ENCODE data around the gene DENND11.

Gene DENND11

GRCh38 chr7:141699860-141700259, 2.1 kb downstream of the DENND11 start:
- no peaks in the 10 kb centered on the region for H3K27me3 ChIP-seq (ENCODE audit: insufficient read depth, low read length)
- H2AK5ac ChIP-seq (ENCODE audit: low read length), result no peak overlapping the region

GRCh38 chr7:141698247-141699015, 3.5 kb downstream of the DENND11 start:
- Histone ChIP-seq H2BK120ac (ENCODE audit: insufficient read depth, low read length, poor library complexity) (no peak overlapping the region), H3K27me3 (ENCODE audit: insufficient read depth, low read length) (no peaks in the 10 kb centered on the region), H3K4me2 (ENCODE audit: low read length) (no peak overlapping the region), H3K4me1 (ENCODE audit: control insufficient read depth in 1 of 2, insufficient read depth in 2 of 2, low read length in 2 of 2) (peaks cover 0 to 6% of the 10 kb centered on the region in 2 experiments), H3K4ac (ENCODE audit: low read depth, low read length) (no peak overlapping the region), H3K27ac (ENCODE audit: low read depth, low read length) (no peak overlapping the region), H3K79me1 (ENCODE audit: low read length) (peaks cover 2% of the 10 kb centered on the region), H3K18ac (ENCODE audit: low read length) (no peak overlapping the region), H3K9ac (ENCODE audit: low read length) (no peak overlapping the region), H3K36me3 (ENCODE audit: control insufficient read depth in 1 of 2, insufficient read depth in 2 of 2, low read length in 2 of 2) (no peaks in the 10 kb centered on the region), H3K9me3 (ENCODE audit: insufficient read depth, low read depth, low read length) (no peaks in the 10 kb centered on the region), H2AK5ac (ENCODE audit: low read length) (no peak overlapping the region), H4K12ac (ENCODE audit: low read depth, low read length) (no peak overlapping the region), H2BK5ac (ENCODE audit: low read depth, low read length, poor library complexity) (no peak overlapping the region), H3K79me2 (ENCODE audit: control insufficient read depth, insufficient read depth, low read length, poor library complexity) (no peaks in the 10 kb centered on the region), H2BK12ac (ENCODE audit: low read length) (no peak overlapping the region), H3K14ac (ENCODE audit: low read length) (no peak overlapping the region), H4K91ac (ENCODE audit: low read depth, low read length) (no peak overlapping the region), H3K4me3 (ENCODE audit: low read depth, low read length) (no peak overlapping the region), H3K23ac (ENCODE audit: low read length) (no peak overlapping the region), H2AFZ (ENCODE audit: insufficient read depth, low read length, poor library complexity) (no peak overlapping the region), H4K8ac (ENCODE audit: low read depth, low read length) (no peak overlapping the region)
- no peak for DNase-seq
- WGBS (ENCODE audit: extremely low coverage, insufficient coverage, insufficient read length), result no CpG with 5 or more reads among the region's 1 CpG

More at GRCh38 chr7:141699860-141700259, 2.1 kb downstream of the DENND11 start:
- no peak for DNase-seq
- Histone ChIP-seq H2BK120ac (ENCODE audit: insufficient read depth, low read length, poor library complexity) (no peak overlapping the region), H3K79me1 (ENCODE audit: low read length) (peaks cover 2% of the 10 kb centered on the region), H3K4me3 (ENCODE audit: low read depth, low read length) (no peak overlapping the region), H3K4ac (ENCODE audit: low read depth, low read length) (no peak overlapping the region), H3K23ac (ENCODE audit: low read length) (no peak overlapping the region), H2BK5ac (ENCODE audit: low read depth, low read length, poor library complexity) (no peak overlapping the region), H4K8ac (ENCODE audit: low read depth, low read length) (no peak overlapping the region), H2BK12ac (ENCODE audit: low read length) (no peak overlapping the region), H3K9ac (ENCODE audit: low read length) (no peak overlapping the region), H3K9me3 (ENCODE audit: insufficient read depth, low read depth, low read length) (no peaks in the 10 kb centered on the region), H3K36me3 (ENCODE audit: control insufficient read depth in 1 of 2, insufficient read depth in 2 of 2, low read length in 2 of 2) (no peaks in the 10 kb centered on the region), H2AFZ (ENCODE audit: insufficient read depth, low read length, poor library complexity) (no peak overlapping the region), H3K27ac (ENCODE audit: low read depth, low read length) (no peak overlapping the region), H3K4me1 (ENCODE audit: control insufficient read depth in 1 of 2, insufficient read depth in 2 of 2, low read length in 2 of 2) (peaks cover 0 to 6% of the 10 kb centered on the region in 2 experiments), H4K91ac (ENCODE audit: low read depth, low read length) (no peak overlapping the region), H3K14ac (ENCODE audit: low read length) (no peak overlapping the region), H3K79me2 (ENCODE audit: control insufficient read depth, insufficient read depth, low read length, poor library complexity) (no peaks in the 10 kb centered on the region), H3K4me2 (ENCODE audit: low read length) (no peak overlapping the region), H3K18ac (ENCODE audit: low read length) (no peak overlapping the region), H4K12ac (ENCODE audit: low read depth, low read length) (no peak overlapping the region)
- WGBS (ENCODE audit: extremely low coverage, insufficient coverage, insufficient read length), result no CpG with 5 or more reads among the region's 3 CpGs

GRCh38 chr7:141697211-141697871, 4.6 kb downstream of the DENND11 start:
- Histone ChIP-seq H2BK12ac (ENCODE audit: low read length) (no peak overlapping the region), H3K36me3 (ENCODE audit: control insufficient read depth in 1 of 2, insufficient read depth in 2 of 2, low read length in 2 of 2) (no peaks in the 10 kb centered on the region), H3K4me3 (ENCODE audit: low read depth, low read length) (no peak overlapping the region), H3K4me1 (ENCODE audit: control insufficient read depth in 1 of 2, insufficient read depth in 2 of 2, low read length in 2 of 2) (peaks cover 0 to 6% of the 10 kb centered on the region in 2 experiments), H3K27ac (ENCODE audit: low read depth, low read length) (no peak overlapping the region), H4K91ac (ENCODE audit: low read depth, low read length) (no peak overlapping the region), H4K8ac (ENCODE audit: low read depth, low read length) (no peak overlapping the region), H3K9ac (ENCODE audit: low read length) (no peak overlapping the region), H3K79me1 (ENCODE audit: low read length) (peaks cover 2% of the 10 kb centered on the region), H2BK5ac (ENCODE audit: low read depth, low read length, poor library complexity) (no peak overlapping the region), H3K79me2 (ENCODE audit: control insufficient read depth, insufficient read depth, low read length, poor library complexity) (no peaks in the 10 kb centered on the region), H2AFZ (ENCODE audit: insufficient read depth, low read length, poor library complexity) (no peak overlapping the region), H4K12ac (ENCODE audit: low read depth, low read length) (no peak overlapping the region), H3K9me3 (ENCODE audit: insufficient read depth, low read depth, low read length) (no peaks in the 10 kb centered on the region), H3K18ac (ENCODE audit: low read length) (no peak overlapping the region), H2BK120ac (ENCODE audit: insufficient read depth, low read length, poor library complexity) (no peak overlapping the region), H3K23ac (ENCODE audit: low read length) (no peak overlapping the region), H3K4ac (ENCODE audit: low read depth, low read length) (no peak overlapping the region), H3K14ac (ENCODE audit: low read length) (no peak overlapping the region), H3K27me3 (ENCODE audit: insufficient read depth, low read length) (no peaks in the 10 kb centered on the region), H2AK5ac (ENCODE audit: low read length) (no peak overlapping the region), H3K4me2 (ENCODE audit: low read length) (no peak overlapping the region)
- no CpG with 5 or more reads among the region's 10 CpGs for WGBS (ENCODE audit: extremely low coverage, insufficient coverage, insufficient read length)
- no peak for DNase-seq

GRCh38 chr7:141696348-141696747, 5.6 kb downstream of the DENND11 start:
- Histone ChIP-seq H3K27ac (ENCODE audit: low read depth, low read length) (no peak overlapping the region), H3K18ac (ENCODE audit: low read length) (no peak overlapping the region), H3K23ac (ENCODE audit: low read length) (no peak overlapping the region), H3K4ac (ENCODE audit: low read depth, low read length) (no peak overlapping the region), H3K4me1 (ENCODE audit: control insufficient read depth in 1 of 2, insufficient read depth in 2 of 2, low read length in 2 of 2) (peaks cover 0 to 6% of the 10 kb centered on the region in 2 experiments), H2BK120ac (ENCODE audit: insufficient read depth, low read length, poor library complexity) (no peak overlapping the region), H4K12ac (ENCODE audit: low read depth, low read length) (no peak overlapping the region), H4K91ac (ENCODE audit: low read depth, low read length) (no peak overlapping the region), H3K4me3 (ENCODE audit: low read depth, low read length) (no peak overlapping the region), H3K79me1 (ENCODE audit: low read length) (no peaks in the 10 kb centered on the region), H2BK12ac (ENCODE audit: low read length) (no peak overlapping the region), H3K9me3 (ENCODE audit: insufficient read depth, low read depth, low read length) (no peaks in the 10 kb centered on the region), H3K9ac (ENCODE audit: low read length) (no peak overlapping the region), H3K14ac (ENCODE audit: low read length) (no peak overlapping the region), H3K4me2 (ENCODE audit: low read length) (no peak overlapping the region), H4K8ac (ENCODE audit: low read depth, low read length) (no peak overlapping the region), H2AK5ac (ENCODE audit: low read length) (no peak overlapping the region), H3K27me3 (ENCODE audit: insufficient read depth, low read length) (no peaks in the 10 kb centered on the region), H3K36me3 (ENCODE audit: control insufficient read depth in 1 of 2, insufficient read depth in 2 of 2, low read length in 2 of 2) (no peaks in the 10 kb centered on the region), H2BK5ac (ENCODE audit: low read depth, low read length, poor library complexity) (no peak overlapping the region), H2AFZ (ENCODE audit: insufficient read depth, low read length, poor library complexity) (no peak overlapping the region), H3K79me2 (ENCODE audit: control insufficient read depth, insufficient read depth, low read length, poor library complexity) (no peaks in the 10 kb centered on the region)
- WGBS (ENCODE audit: extremely low coverage, insufficient coverage, insufficient read length), result no CpG with 5 or more reads among the region's 2 CpGs
- no peak for DNase-seq
